Esophagus muscularis mucosa (tissue), 4 donors: Measurements from ENCODE around the gene NPHP4.

Source experiments
- EP300 ChIP-seq: sonication (generic); formaldehyde crosslinking; IDR thresholded peaks from one replicate; pipeline ENCODE4 v1.6.1; 2017; ENCODE audit warnings: antibody characterized with exemption
- POLR2A ChIP-seq: fragments of 450-650 bp; IDR thresholded peaks from one replicate; pipeline ENCODE4 v1.6.1; 2017; ENCODE audit warnings: antibody characterized with exemption, moderate library complexity, mild to moderate bottlenecking, low read depth
- POLR2AphosphoS5 ChIP-seq, 2 donors: sonication (generic); formaldehyde crosslinking; IDR thresholded peaks; one replicate each; pipeline ENCODE4 v1.6.1; 2017; ENCODE audit warnings: antibody characterized with exemption in 2 of 2
- TF ChIP-seq, protein P1 (sequence below), 3 experiments: fragments of 200-600 bp in 2 of 3; fragments of 450-650 bp in 1 of 3; sonication (generic) in 2 of 3; IDR thresholded peaks; one replicate each; pipeline ENCODE4 v1.5.1; 2017 to 2019; ENCODE audit warnings: antibody characterized with exemption in 3 of 3, mild to moderate bottlenecking in 2 of 3, moderate library complexity in 1 of 3

DNA sequence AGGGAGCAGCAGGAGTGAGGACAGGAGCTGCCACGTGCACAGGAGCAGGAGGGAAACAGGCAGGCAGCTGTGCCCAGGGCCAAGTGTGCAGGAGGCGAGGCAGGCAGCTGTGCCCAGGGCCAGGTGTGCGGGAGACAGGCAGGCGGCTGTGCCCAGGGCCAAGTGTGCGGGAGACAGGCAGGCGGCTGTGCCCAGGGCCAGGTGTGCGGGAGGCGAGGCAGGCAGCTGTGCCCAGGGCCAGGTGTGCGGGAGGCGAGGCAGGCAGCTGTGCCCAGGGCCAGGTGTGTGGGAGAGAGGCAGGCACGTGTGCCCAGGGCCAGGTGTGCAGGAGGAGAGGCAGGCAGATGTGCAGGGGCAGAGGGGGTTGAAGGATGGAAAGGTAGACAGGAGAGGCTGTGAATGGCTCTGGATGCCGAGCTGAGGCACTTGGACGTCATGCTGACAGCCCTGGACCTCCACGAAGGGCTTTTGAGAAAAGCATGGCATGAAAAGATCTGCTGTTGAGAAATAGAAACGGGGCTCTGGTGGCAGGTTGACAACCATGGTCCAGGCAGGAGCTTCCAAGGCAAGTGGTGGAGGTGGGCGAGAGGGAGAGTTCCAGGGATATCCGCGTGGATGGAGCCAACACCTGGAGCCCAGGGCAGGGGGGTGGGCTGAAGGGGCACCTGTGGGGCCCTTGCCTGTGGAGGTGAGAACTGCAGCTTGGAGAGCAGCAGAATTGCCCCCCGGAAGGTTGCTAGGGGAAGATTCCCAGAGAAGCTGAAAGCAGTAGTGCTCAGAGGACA, 19.1 kb upstream of the NPHP4 start:
- TF ChIP-seq POLR2A (no peak), EP300 (no peak), POLR2AphosphoS5 (IDR thresholded peaks at IDR 0.05) (no peak)
- TF ChIP-seq, protein P1, sequence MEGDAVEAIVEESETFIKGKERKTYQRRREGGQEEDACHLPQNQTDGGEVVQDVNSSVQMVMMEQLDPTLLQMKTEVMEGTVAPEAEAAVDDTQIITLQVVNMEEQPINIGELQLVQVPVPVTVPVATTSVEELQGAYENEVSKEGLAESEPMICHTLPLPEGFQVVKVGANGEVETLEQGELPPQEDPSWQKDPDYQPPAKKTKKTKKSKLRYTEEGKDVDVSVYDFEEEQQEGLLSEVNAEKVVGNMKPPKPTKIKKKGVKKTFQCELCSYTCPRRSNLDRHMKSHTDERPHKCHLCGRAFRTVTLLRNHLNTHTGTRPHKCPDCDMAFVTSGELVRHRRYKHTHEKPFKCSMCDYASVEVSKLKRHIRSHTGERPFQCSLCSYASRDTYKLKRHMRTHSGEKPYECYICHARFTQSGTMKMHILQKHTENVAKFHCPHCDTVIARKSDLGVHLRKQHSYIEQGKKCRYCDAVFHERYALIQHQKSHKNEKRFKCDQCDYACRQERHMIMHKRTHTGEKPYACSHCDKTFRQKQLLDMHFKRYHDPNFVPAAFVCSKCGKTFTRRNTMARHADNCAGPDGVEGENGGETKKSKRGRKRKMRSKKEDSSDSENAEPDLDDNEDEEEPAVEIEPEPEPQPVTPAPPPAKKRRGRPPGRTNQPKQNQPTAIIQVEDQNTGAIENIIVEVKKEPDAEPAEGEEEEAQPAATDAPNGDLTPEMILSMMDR (IDR thresholded peaks at IDR 0.05) = no peak
